Measurements from ENCODE around the gene ADGRV1. TPM values are rescaled to one million over a fixed set of nuclear protein-coding genes. Genes with fewer than 3 reads are reported as not detected.

Gene ADGRV1
- polyA plus RNA-seq, 2 of the 4 experiments (the other 2 are of a cell fraction): 0.70 to 3.7 TPM

DNA sequence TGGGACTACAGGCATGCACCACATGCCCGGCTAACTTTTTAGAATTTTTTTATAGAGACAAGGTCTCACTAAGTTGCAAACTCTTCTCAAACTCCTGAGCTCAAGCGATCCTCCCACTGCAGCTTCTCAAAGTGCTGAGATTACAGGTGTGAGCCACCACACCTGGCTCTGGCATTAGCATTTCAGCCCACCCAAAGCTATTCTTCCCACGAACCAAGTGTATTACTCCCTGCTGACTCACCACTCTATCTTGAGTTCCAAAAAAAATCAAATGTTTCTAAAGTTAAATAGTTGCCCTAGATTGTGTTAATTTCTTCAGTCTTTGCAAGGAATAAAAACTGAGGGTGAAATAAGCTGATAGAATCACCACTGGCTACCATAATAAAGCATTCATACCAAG is 619.0 kb downstream of the ADGRV1 start:
- no peak overlapping the region for H3K4me2 ChIP-seq
- no peak overlapping the region for H3K27ac ChIP-seq
- no peak for TF ChIP-seq FOSB (CRISPR knock-in tag; IDR thresholded peaks at IDR 0.05)
- no peak for TF ChIP-seq CBX2 (IDR thresholded peaks at IDR 0.05; ENCODE audit: borderline replicate concordance, low read depth)
- TF ChIP-seq RFX5 (IDR thresholded peaks at IDR 0.05): no peak
- no peak for TF ChIP-seq PHF8 (IDR thresholded peaks at IDR 0.05; ENCODE audit: borderline replicate concordance, low read depth)
- TF ChIP-seq EHMT2 (IDR thresholded peaks at IDR 0.05; ENCODE audit: low read depth): no peak
- no peak for TF ChIP-seq ZC3H11A (IDR thresholded peaks at IDR 0.05)
- TF ChIP-seq HOXB5 (CRISPR knock-in tag; IDR thresholded peaks at IDR 0.05): no peak
- TF ChIP-seq CHD2 (IDR thresholded peaks at IDR 0.05; ENCODE audit: low read length, partially characterized antibody): no peak
- TF ChIP-seq TP53 (CRISPR knock-in tag; IDR thresholded peaks at IDR 0.05): no peak
- TF ChIP-seq CEBPB (IDR thresholded peaks at IDR 0.05): no peak
- TF ChIP-seq ESRRA (IDR thresholded peaks at IDR 0.05; ENCODE audit: borderline replicate concordance, low read length): no peak
- no peak for TF ChIP-seq MAFK (IDR thresholded peaks at IDR 0.05; ENCODE audit: partially characterized antibody)
- no peak for TF ChIP-seq SMC3 (IDR thresholded peaks at IDR 0.05)
- no peak for TF ChIP-seq NFE2L2 (conservative IDR thresholded peaks at IDR 0.05; ENCODE audit: low read length)
- TF ChIP-seq CBX8 (IDR thresholded peaks at IDR 0.05): no peak
- TF ChIP-seq RNF2 (IDR thresholded peaks at IDR 0.05; ENCODE audit: borderline replicate concordance, low read depth): no peak
- no peak for TF ChIP-seq POLR2A (IDR thresholded peaks at IDR 0.05; ENCODE audit: low read length)
- no peaks in the 10 kb centered on the region for H3K9me3 ChIP-seq
- DNase-seq (ENCODE audit: low read depth in 1 of 2, low spot score in 1 of 2) (no peak), ATAC-seq (no peak), FAIRE-seq (no peak)
- CTCF ChIA-PET: interaction anchor here (1.6 kb wide), 1 partner anchor 207 kb away, joined by 6 read pairs; no protein-coding TSS in a partner anchor
- H3K4me1 ChIP-seq: peaks cover 12% of the 10 kb centered on the region
- 74% methylated on average over 3 of the region's 3 CpGs for WGBS (ENCODE audit: missing lambda C conversion rate)
- H3K4me3 ChIP-seq: no peak overlapping the region
- POLR2A ChIA-PET: no interaction called here

DNA sequence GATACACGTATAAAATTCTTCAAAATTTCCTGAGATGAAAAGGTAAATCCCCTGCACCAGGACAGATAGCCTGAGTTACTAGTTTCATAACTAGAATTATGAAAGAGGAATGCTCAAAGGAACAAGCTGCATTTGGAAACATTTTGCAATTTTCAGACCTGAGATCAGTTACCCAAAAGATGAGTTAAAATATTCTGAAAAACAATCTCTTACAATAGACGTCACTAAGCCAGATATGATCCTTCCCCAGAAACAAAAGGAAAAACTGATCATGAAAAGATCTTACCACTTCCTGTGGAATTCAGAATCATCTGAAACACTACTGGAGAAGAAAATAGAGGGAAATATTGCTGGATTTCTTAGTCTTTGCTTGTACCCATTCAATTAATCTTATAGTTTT is 619.9 kb downstream of the ADGRV1 start:
- ChIA-PET POLR2A (no interaction called here), CTCF (no interaction called here)

DNA sequence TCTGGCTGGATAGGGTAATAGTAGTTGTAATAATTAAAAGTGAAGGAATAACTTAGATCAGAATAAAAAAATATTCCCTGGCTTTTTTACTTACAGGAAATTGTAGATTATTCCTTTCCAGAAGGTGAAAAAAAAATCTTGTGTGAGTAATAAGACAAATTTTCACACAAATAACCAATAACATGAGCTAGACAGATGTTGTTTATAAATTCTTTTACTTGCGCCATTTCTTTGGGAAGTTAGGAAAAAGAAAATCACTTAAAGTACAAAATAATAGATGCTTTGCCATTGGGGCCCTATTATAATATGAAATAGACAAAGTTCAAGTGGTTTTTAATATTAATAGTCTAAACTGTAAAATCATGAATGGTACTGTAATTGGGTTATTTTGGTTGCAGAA is 620.4 kb downstream of the ADGRV1 start:
- 89% methylated on average over 1 of the region's 1 CpG for WGBS (ENCODE audit: missing lambda C conversion rate)

More for the DNA sequence above, 619.9 kb downstream of the ADGRV1 start:
- ATAC-seq (no peak), DNase-seq (ENCODE audit: low read depth in 1 of 2, low spot score in 1 of 2) (no peak), FAIRE-seq (no peak)
- Histone ChIP-seq H3K4me2 (no peak overlapping the region), H3K4me3 (no peak overlapping the region), H3K27ac (no peak overlapping the region), H3K9me3 (no peaks in the 10 kb centered on the region), H3K4me1 (peaks cover 12% of the 10 kb centered on the region)
- TF ChIP-seq TP53 (CRISPR knock-in tag; IDR thresholded peaks at IDR 0.05) (no peak), EHMT2 (IDR thresholded peaks at IDR 0.05; ENCODE audit: low read depth) (no peak)
- WGBS (ENCODE audit: missing lambda C conversion rate): 80% methylated on average over 2 of the region's 2 CpGs

More for the DNA sequence above, 620.4 kb downstream of the ADGRV1 start:
- H3K9me3 ChIP-seq: no peaks in the 10 kb centered on the region
- no peak overlapping the region for H3K4me3 ChIP-seq
- H3K4me2 ChIP-seq: no peak overlapping the region
- no peak overlapping the region for H3K27ac ChIP-seq
- ChIA-PET POLR2A (no interaction called here), CTCF (interaction anchor here (1.2 kb wide), 1 partner anchor 53 kb away, joined by 7 read pairs; no protein-coding TSS in a partner anchor)
- TF ChIP-seq NPAS2 (CRISPR knock-in tag; IDR thresholded peaks at IDR 0.05; ENCODE audit: borderline replicate concordance) (no peak), ZSCAN20 (CRISPR knock-in tag; IDR thresholded peaks at IDR 0.05) (no peak), CHD2 (IDR thresholded peaks at IDR 0.05; ENCODE audit: low read length, partially characterized antibody) (no peak), NR3C1 (IDR thresholded peaks at IDR 0.05) (no peak), TP53 (CRISPR knock-in tag; IDR thresholded peaks at IDR 0.05) (no peak), MYC (IDR thresholded peaks at IDR 0.05; ENCODE audit: borderline replicate concordance, low read length) (no peak), PHF8 (IDR thresholded peaks at IDR 0.05; ENCODE audit: borderline replicate concordance, low read depth) (no peak), FOSB (CRISPR knock-in tag; IDR thresholded peaks at IDR 0.05) (no peak), ZNF302 (CRISPR knock-in tag; IDR thresholded peaks at IDR 0.05) (no peak), EHMT2 (IDR thresholded peaks at IDR 0.05; ENCODE audit: low read depth) (no peak), FOSL2 (IDR thresholded peaks at IDR 0.05) (no peak), FOSL2 (CRISPR knock-in tag; IDR thresholded peaks at IDR 0.05) (no peak), MAFK (IDR thresholded peaks at IDR 0.05; ENCODE audit: partially characterized antibody) (no peak), JUNB (IDR thresholded peaks at IDR 0.05) (no peak), EHF (CRISPR knock-in tag; IDR thresholded peaks at IDR 0.05) (no peak), BHLHE40 (IDR thresholded peaks at IDR 0.05; ENCODE audit: low read depth, low read length) (no peak), RARB (CRISPR knock-in tag; IDR thresholded peaks at IDR 0.05) (no peak)
- TF ChIP-seq, protein P1, sequence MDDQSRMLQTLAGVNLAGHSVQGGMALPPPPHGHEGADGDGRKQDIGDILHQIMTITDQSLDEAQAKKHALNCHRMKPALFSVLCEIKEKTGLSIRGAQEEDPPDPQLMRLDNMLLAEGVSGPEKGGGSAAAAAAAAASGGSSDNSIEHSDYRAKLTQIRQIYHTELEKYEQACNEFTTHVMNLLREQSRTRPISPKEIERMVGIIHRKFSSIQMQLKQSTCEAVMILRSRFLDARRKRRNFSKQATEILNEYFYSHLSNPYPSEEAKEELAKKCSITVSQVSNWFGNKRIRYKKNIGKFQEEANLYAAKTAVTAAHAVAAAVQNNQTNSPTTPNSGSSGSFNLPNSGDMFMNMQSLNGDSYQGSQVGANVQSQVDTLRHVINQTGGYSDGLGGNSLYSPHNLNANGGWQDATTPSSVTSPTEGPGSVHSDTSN (IDR thresholded peaks at IDR 0.05): no peak
- TF ChIP-seq, protein P2, sequence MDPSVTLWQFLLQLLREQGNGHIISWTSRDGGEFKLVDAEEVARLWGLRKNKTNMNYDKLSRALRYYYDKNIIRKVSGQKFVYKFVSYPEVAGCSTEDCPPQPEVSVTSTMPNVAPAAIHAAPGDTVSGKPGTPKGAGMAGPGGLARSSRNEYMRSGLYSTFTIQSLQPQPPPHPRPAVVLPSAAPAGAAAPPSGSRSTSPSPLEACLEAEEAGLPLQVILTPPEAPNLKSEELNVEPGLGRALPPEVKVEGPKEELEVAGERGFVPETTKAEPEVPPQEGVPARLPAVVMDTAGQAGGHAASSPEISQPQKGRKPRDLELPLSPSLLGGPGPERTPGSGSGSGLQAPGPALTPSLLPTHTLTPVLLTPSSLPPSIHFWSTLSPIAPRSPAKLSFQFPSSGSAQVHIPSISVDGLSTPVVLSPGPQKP (IDR thresholded peaks at IDR 0.05; ENCODE audit: low read depth, low read length): no peak
- TF ChIP-seq, protein P3, sequence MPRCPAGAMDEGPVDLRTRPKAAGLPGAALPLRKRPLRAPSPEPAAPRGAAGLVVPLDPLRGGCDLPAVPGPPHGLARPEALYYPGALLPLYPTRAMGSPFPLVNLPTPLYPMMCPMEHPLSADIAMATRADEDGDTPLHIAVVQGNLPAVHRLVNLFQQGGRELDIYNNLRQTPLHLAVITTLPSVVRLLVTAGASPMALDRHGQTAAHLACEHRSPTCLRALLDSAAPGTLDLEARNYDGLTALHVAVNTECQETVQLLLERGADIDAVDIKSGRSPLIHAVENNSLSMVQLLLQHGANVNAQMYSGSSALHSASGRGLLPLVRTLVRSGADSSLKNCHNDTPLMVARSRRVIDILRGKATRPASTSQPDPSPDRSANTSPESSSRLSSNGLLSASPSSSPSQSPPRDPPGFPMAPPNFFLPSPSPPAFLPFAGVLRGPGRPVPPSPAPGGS (IDR thresholded peaks at IDR 0.05): no peak
- TF ChIP-seq, protein P4, sequence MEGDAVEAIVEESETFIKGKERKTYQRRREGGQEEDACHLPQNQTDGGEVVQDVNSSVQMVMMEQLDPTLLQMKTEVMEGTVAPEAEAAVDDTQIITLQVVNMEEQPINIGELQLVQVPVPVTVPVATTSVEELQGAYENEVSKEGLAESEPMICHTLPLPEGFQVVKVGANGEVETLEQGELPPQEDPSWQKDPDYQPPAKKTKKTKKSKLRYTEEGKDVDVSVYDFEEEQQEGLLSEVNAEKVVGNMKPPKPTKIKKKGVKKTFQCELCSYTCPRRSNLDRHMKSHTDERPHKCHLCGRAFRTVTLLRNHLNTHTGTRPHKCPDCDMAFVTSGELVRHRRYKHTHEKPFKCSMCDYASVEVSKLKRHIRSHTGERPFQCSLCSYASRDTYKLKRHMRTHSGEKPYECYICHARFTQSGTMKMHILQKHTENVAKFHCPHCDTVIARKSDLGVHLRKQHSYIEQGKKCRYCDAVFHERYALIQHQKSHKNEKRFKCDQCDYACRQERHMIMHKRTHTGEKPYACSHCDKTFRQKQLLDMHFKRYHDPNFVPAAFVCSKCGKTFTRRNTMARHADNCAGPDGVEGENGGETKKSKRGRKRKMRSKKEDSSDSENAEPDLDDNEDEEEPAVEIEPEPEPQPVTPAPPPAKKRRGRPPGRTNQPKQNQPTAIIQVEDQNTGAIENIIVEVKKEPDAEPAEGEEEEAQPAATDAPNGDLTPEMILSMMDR (IDR thresholded peaks at IDR 0.05): no peak
- FAIRE-seq (no peak), ATAC-seq (no peak), DNase-seq (ENCODE audit: low read depth in 1 of 2, low spot score in 1 of 2) (no peak)
- peaks cover 12% of the 10 kb centered on the region for H3K4me1 ChIP-seq
